ENCODE measurements around the gene RCCD1. TPM values are rescaled to one million over a fixed set of nuclear protein-coding genes. Genes with fewer than 3 reads are reported as not detected.

Gene RCCD1
- total and polyA plus RNA-seq, 4 donors: 3.6 to 13.3 (median 4.3) TPM

DNA sequence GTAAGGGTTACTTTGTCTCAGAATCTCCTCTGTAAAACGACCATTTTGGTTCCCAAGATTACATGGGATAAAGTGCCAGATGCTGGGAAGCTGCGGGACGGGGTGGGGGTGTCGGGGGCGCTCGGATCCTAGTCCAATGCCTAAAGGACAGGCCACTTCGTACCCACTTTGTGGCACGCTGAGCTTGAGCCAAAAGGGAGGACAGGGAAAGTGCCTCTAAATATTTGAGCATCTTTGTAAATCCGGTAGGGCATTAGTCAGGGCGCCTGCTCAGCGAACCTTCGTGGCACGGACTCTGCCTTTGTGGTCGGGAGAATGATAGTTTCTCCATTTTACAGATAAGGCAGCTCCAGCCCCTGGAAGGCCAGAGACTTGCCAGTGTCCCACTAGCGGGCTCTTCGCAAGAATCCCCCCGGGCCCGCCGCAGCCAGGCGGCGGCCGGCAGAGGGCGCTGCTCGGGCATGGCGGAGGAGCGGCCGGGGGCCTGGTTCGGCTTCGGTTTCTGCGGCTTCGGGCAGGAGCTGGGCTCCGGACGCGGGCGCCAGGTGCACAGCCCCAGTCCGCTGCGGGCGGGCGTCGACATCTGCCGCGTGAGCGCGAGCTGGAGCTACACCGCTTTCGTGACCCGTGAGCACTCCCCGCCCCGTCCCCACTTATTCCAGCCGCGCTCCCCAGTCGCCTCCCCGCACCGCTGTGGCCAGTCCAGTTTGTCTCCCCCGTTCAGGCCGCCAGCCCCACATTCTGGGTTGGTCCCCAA lies 1.8 kb downstream of the RCCD1 start:
- peak; percentile 87 for DNase-seq (ENCODE audit: low spot score)
- Histone ChIP-seq H3K27ac (ENCODE audit: low read depth in 1 of 2, low read length in 2 of 2) (no peak overlapping the region), H3K4me3 (ENCODE audit: low read depth in 1 of 3, low read length in 3 of 3) (peak overlapping the region in 2 of 3 donors; percentile 37 to 49), H3K27me3 (ENCODE audit: control insufficient read depth in 4 of 4, insufficient read depth in 4 of 4, low read length in 3 of 4) (no peaks in the 10 kb centered on the region), H3K9me3 (ENCODE audit: control insufficient read depth in 4 of 4, low read length in 3 of 4) (no peaks in the 10 kb centered on the region), H3K9ac (ENCODE audit: low read depth in 1 of 2, low read length in 2 of 2) (no peak overlapping the region), H3K36me3 (ENCODE audit: control insufficient read depth in 4 of 4, insufficient read depth in 3 of 4, low read depth in 1 of 4, low read length in 3 of 4) (peaks cover 2 to 33% (median 12%) of the 10 kb centered on the region in 4 donors), H3K4me1 (ENCODE audit: control insufficient read depth in 4 of 4, insufficient read depth in 4 of 4, low read length in 3 of 4) (peaks cover 7 to 24% (median 16%) of the 10 kb centered on the region in 4 donors)
- 12% methylated on average over 56 of the region's 56 CpGs for WGBS
- TF ChIP-seq RAD21 (IDR thresholded peaks at IDR 0.05): peak in 1 of 2 donors; percentile 74
- peak; percentile 81 for TF ChIP-seq CTCF (IDR thresholded peaks at IDR 0.05; ENCODE audit: low read depth, low read length, missing input control)
- TF ChIP-seq JUND (IDR thresholded peaks at IDR 0.05): no peak

- no peaks in the 10 kb centered on the region for H3K27me3 ChIP-seq (ENCODE audit: control insufficient read depth in 4 of 4, insufficient read depth in 4 of 4, low read length in 3 of 4)
- no peaks in the 10 kb centered on the region for H3K9me3 ChIP-seq (ENCODE audit: control insufficient read depth in 4 of 4, low read length in 3 of 4)
- no peak for DNase-seq (ENCODE audit: low spot score)
- peak overlapping the region in 2 of 3 donors; percentile 37 to 49 for H3K4me3 ChIP-seq (ENCODE audit: low read depth in 1 of 3, low read length in 3 of 3)
- no peak overlapping the region for H3K9ac ChIP-seq (ENCODE audit: low read depth in 1 of 2, low read length in 2 of 2)
- WGBS: 49% methylated on average over 63 of the region's 63 CpGs
- TF ChIP-seq GABPA (IDR thresholded peaks at IDR 0.05 in 1 of 2, conservative IDR thresholded peaks at IDR 0.05 in 1 of 2) (no peak), EGR1 (IDR thresholded peaks at IDR 0.05; ENCODE audit: low read depth in 2 of 2) (no peak), JUND (IDR thresholded peaks at IDR 0.05) (no peak), HNF4A (conservative IDR thresholded peaks at IDR 0.05) (no peak), SP1 (IDR thresholded peaks at IDR 0.05) (no peak), NR2F2 (IDR thresholded peaks at IDR 0.05) (no peak), HNF4G (IDR thresholded peaks at IDR 0.05) (no peak), MAX (IDR thresholded peaks at IDR 0.05) (no peak), CTCF (IDR thresholded peaks at IDR 0.05; ENCODE audit: low read depth, low read length, missing input control) (no peak), FOXA2 (IDR thresholded peaks at IDR 0.05) (no peak), ZBTB33 (IDR thresholded peaks at IDR 0.05) (no peak), YY1 (IDR thresholded peaks at IDR 0.05) (no peak), FOXA1 (IDR thresholded peaks at IDR 0.05) (no peak), RAD21 (IDR thresholded peaks at IDR 0.05) (no peak), TAF1 (conservative IDR thresholded peaks at IDR 0.05) (no peak), RXRA (IDR thresholded peaks at IDR 0.05) (no peak)
- TF ChIP-seq, protein P1, sequence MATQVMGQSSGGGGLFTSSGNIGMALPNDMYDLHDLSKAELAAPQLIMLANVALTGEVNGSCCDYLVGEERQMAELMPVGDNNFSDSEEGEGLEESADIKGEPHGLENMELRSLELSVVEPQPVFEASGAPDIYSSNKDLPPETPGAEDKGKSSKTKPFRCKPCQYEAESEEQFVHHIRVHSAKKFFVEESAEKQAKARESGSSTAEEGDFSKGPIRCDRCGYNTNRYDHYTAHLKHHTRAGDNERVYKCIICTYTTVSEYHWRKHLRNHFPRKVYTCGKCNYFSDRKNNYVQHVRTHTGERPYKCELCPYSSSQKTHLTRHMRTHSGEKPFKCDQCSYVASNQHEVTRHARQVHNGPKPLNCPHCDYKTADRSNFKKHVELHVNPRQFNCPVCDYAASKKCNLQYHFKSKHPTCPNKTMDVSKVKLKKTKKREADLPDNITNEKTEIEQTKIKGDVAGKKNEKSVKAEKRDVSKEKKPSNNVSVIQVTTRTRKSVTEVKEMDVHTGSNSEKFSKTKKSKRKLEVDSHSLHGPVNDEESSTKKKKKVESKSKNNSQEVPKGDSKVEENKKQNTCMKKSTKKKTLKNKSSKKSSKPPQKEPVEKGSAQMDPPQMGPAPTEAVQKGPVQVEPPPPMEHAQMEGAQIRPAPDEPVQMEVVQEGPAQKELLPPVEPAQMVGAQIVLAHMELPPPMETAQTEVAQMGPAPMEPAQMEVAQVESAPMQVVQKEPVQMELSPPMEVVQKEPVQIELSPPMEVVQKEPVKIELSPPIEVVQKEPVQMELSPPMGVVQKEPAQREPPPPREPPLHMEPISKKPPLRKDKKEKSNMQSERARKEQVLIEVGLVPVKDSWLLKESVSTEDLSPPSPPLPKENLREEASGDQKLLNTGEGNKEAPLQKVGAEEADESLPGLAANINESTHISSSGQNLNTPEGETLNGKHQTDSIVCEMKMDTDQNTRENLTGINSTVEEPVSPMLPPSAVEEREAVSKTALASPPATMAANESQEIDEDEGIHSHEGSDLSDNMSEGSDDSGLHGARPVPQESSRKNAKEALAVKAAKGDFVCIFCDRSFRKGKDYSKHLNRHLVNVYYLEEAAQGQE (IDR thresholded peaks at IDR 0.05): no peak
- TF ChIP-seq, protein P2, sequence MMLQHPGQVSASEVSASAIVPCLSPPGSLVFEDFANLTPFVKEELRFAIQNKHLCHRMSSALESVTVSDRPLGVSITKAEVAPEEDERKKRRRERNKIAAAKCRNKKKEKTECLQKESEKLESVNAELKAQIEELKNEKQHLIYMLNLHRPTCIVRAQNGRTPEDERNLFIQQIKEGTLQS (IDR thresholded peaks at IDR 0.05): no peak
- H3K27ac ChIP-seq (ENCODE audit: low read depth in 1 of 2, low read length in 2 of 2): no peak overlapping the region
- peaks cover 2 to 31% (median 10%) of the 10 kb centered on the region in 4 donors for H3K36me3 ChIP-seq (ENCODE audit: control insufficient read depth in 4 of 4, insufficient read depth in 3 of 4, low read depth in 1 of 4, low read length in 3 of 4)
- peaks cover 7 to 24% (median 16%) of the 10 kb centered on the region in 4 donors for H3K4me1 ChIP-seq (ENCODE audit: control insufficient read depth in 4 of 4, insufficient read depth in 4 of 4, low read length in 3 of 4)
These were observed 2.5 kb downstream of the RCCD1 start for GRCh38 chr15:90957031-90957790.
